ENCODE data around the gene BOD1.

BOD1 gene

DNA sequence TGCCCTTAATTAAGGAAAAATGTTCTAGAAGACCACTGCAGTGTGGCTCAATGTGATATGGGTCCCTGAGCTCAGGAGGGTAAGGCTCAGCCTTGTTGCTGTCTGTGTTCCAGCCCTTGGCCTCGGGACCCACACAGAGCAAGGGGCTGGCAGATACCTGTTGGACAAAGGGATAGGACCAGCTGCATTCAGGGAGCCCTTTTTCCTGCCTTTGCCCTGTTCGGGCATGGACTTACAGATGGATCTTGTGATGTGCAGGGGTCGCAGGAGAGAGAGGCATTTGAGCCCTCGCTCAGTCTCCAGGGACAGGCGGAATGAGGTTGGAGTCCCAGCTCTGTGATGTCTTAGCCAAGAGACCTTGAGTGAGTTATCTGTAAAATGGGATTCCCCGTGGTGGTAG lies 12.1 kb upstream of the BOD1 start:
- H3K4me3 ChIP-seq (replicated peaks; ENCODE audit: insufficient read depth, low read length), result no peak overlapping the region
- TF ChIP-seq, protein P1, sequence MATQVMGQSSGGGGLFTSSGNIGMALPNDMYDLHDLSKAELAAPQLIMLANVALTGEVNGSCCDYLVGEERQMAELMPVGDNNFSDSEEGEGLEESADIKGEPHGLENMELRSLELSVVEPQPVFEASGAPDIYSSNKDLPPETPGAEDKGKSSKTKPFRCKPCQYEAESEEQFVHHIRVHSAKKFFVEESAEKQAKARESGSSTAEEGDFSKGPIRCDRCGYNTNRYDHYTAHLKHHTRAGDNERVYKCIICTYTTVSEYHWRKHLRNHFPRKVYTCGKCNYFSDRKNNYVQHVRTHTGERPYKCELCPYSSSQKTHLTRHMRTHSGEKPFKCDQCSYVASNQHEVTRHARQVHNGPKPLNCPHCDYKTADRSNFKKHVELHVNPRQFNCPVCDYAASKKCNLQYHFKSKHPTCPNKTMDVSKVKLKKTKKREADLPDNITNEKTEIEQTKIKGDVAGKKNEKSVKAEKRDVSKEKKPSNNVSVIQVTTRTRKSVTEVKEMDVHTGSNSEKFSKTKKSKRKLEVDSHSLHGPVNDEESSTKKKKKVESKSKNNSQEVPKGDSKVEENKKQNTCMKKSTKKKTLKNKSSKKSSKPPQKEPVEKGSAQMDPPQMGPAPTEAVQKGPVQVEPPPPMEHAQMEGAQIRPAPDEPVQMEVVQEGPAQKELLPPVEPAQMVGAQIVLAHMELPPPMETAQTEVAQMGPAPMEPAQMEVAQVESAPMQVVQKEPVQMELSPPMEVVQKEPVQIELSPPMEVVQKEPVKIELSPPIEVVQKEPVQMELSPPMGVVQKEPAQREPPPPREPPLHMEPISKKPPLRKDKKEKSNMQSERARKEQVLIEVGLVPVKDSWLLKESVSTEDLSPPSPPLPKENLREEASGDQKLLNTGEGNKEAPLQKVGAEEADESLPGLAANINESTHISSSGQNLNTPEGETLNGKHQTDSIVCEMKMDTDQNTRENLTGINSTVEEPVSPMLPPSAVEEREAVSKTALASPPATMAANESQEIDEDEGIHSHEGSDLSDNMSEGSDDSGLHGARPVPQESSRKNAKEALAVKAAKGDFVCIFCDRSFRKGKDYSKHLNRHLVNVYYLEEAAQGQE (IDR thresholded peaks at IDR 0.05; ENCODE audit: insufficient replicate concordance, low read depth), result no peak
- TF ChIP-seq POLR2AphosphoS5 (IDR thresholded peaks at IDR 0.05; ENCODE audit: low read depth), result no peak
- no peak for TF ChIP-seq GABPA (IDR thresholded peaks at IDR 0.05; ENCODE audit: low read depth)
- TF ChIP-seq SPI1 (IDR thresholded peaks at IDR 0.05; ENCODE audit: borderline replicate concordance, low read depth), result no peak
- TF ChIP-seq, protein P2, sequence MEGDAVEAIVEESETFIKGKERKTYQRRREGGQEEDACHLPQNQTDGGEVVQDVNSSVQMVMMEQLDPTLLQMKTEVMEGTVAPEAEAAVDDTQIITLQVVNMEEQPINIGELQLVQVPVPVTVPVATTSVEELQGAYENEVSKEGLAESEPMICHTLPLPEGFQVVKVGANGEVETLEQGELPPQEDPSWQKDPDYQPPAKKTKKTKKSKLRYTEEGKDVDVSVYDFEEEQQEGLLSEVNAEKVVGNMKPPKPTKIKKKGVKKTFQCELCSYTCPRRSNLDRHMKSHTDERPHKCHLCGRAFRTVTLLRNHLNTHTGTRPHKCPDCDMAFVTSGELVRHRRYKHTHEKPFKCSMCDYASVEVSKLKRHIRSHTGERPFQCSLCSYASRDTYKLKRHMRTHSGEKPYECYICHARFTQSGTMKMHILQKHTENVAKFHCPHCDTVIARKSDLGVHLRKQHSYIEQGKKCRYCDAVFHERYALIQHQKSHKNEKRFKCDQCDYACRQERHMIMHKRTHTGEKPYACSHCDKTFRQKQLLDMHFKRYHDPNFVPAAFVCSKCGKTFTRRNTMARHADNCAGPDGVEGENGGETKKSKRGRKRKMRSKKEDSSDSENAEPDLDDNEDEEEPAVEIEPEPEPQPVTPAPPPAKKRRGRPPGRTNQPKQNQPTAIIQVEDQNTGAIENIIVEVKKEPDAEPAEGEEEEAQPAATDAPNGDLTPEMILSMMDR (IDR thresholded peaks at IDR 0.05; ENCODE audit: insufficient read depth, low read length), result no peak
- no peak overlapping the region for H3K27ac ChIP-seq (replicated peaks)
- no peaks in the 10 kb centered on the region for H3K27me3 ChIP-seq (ENCODE audit: insufficient read depth, poor library complexity, severe bottlenecking)
- DNase-seq (ENCODE audit: low read depth in 1 of 2, low spot score in 1 of 2), result no peak

DNA sequence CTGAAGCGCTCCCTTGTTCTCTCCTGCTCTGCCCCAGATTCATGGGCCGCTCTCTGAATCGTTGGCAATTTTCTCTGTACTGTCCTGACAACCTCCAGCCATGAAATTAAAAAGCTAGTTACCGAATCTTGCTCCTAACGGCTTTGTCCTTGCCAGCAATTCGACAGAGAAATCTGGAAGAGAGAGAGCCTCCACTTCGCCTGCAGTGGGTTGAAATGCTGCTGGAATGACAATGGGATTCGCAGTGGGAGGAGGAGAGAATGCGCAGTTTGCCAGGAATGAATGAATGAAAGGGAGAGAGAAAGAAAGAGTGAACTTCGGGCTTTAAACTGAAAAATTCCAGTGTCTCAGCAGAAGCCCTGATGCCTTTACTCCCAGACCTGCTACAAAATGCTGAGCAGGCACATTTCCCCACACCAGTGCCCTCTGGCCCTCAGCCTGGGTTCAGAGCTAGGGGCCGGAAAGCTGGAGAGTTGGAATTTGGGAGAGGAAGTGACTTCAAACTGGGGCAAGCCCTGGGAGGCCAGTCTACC lies 11.5 kb upstream of the BOD1 start:
- Histone ChIP-seq H3K27ac (replicated peaks) (no peak overlapping the region), H3K4me3 (replicated peaks; ENCODE audit: insufficient read depth, low read length) (no peak overlapping the region), H3K27me3 (ENCODE audit: insufficient read depth, poor library complexity, severe bottlenecking) (no peaks in the 10 kb centered on the region)
- TF ChIP-seq GABPA (IDR thresholded peaks at IDR 0.05; ENCODE audit: low read depth), result no peak
- TF ChIP-seq, protein P2 (IDR thresholded peaks at IDR 0.05; ENCODE audit: insufficient read depth, low read length), result no peak
- TF ChIP-seq SPI1 (IDR thresholded peaks at IDR 0.05; ENCODE audit: borderline replicate concordance, low read depth), result no peak
- TF ChIP-seq, protein P1 (IDR thresholded peaks at IDR 0.05; ENCODE audit: insufficient replicate concordance, low read depth), result no peak
- no peak for TF ChIP-seq POLR2AphosphoS5 (IDR thresholded peaks at IDR 0.05; ENCODE audit: low read depth)
- DNase-seq (ENCODE audit: low read depth in 1 of 2, low spot score in 1 of 2), result no peak

DNA sequence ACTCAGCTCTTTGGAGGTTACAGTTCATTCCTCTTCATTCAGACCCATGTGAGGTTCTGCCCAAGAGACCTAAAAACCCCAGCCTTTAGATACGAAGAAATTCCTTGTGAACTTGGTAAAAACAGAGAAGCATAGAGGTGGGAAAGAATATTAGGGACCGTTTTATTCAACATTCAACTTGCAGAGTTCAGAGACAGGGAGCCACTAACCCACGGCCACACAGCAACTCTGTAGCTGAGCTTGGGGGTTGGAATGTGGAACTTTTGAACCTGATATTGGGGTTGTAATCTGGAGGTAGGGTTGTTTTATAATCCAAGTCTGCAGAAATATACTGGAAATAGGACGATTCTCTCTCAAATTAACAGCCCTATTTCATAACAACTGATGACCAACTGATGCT lies 10.8 kb upstream of the BOD1 start:
- H3K27ac ChIP-seq (replicated peaks), result no peak overlapping the region
- TF ChIP-seq, protein P2 (IDR thresholded peaks at IDR 0.05; ENCODE audit: insufficient read depth, low read length), result no peak
- TF ChIP-seq GABPA (IDR thresholded peaks at IDR 0.05; ENCODE audit: low read depth) (no peak), SPI1 (IDR thresholded peaks at IDR 0.05; ENCODE audit: borderline replicate concordance, low read depth) (no peak), POLR2AphosphoS5 (IDR thresholded peaks at IDR 0.05; ENCODE audit: low read depth) (no peak)
- TF ChIP-seq, protein P1 (IDR thresholded peaks at IDR 0.05; ENCODE audit: insufficient replicate concordance, low read depth), result no peak
- no peaks in the 10 kb centered on the region for H3K27me3 ChIP-seq (ENCODE audit: insufficient read depth, poor library complexity, severe bottlenecking)
- DNase-seq (ENCODE audit: low read depth in 1 of 2, low spot score in 1 of 2), result no peak
- H3K4me3 ChIP-seq (replicated peaks; ENCODE audit: insufficient read depth, low read length), result no peak overlapping the region

Data from HL-60 (cell line).